HCT116 (cell line): ENCODE measurements around the gene SLCO1A2. TPM values are rescaled to one million over a fixed set of nuclear protein-coding genes. Genes with fewer than 3 reads are reported as not detected.
"Not testable (repeated sequence)": the region's sequence is repeated elsewhere in the genome, so short reads cannot be mapped to it uniquely, and the experiment has no call there.

Source experiments
- ATAC-seq: fragments of 200-7000 bp; cut with Tn5 transposase; 2 replicates; pipeline ENCODE4 v1.9.1; 2020; ENCODE audit warnings: mild to moderate bottlenecking, moderate library complexity
- BruUV-seq: library from RNA; stranded (reverse); fragments of 400-500 nt; replicated peaks from 2 replicates; lab custom pipeline; 2021; lab: Mats Ljungman, UMichigan
- CTCF ChIA-PET: fragments of 300-600 bp; sonication (Branson Sonifier 250); formaldehyde crosslinking; loops from one replicate; lab custom pipeline; 2021; ENCODE audit warnings: antibody characterized with exemption; lab: Charles Lee
- POLR2A ChIA-PET: fragments of 300-600, 350-600 bp; sonication (Branson Sonifier 250); formaldehyde crosslinking; loops from one replicate; lab custom pipeline; 2021; ENCODE audit warnings: antibody characterized with exemption; lab: Charles Lee
- RAD21 ChIA-PET, 2 experiments: fragments of 300-600 bp; sonication (Branson Sonifier 250); formaldehyde crosslinking; loops; one replicate each; lab custom pipeline; 2023; ENCODE audit warnings: low total read pairs in 2 of 2; ENCODE audit not compliant: uncharacterized antibody in 2 of 2, unreplicated experiment in 2 of 2, low non-redundant PET in 1 of 2; lab: Charles Lee
- DNase-seq: peaks from one replicate; pipeline ENCODE4 v3.0.0-alpha.2; 2010; ENCODE audit warnings: low read depth, low spot score
- H2AFZ ChIP-seq: fragments of 200-600 bp; shearing (Covaris generic), sonication (generic); 2 replicates; pipeline ENCODE4 v1.6.1; 2017; ENCODE audit warnings: low read depth, mixed run types, mixed read lengths, antibody characterized with exemption, low read length; ENCODE audit not compliant: poor library complexity, severe bottlenecking
- H3K27ac ChIP-seq: 2 replicates; pipeline ENCODE4 v1.5.1; 2012; ENCODE audit warnings: low read depth, low read length
- H3K27me3 ChIP-seq: fragments of 200-600 bp; sonication (generic); 2 replicates; pipeline ENCODE4 v1.6.1; 2016; ENCODE audit warnings: mixed run types, low read length, mixed read lengths; ENCODE audit not compliant: insufficient read depth
- H3K36me3 ChIP-seq, 2 experiments: fragments of 200-500 bp in 1 of 2; fragments of 200-600 bp in 1 of 2; sonication (Bioruptor generic) in 1 of 2; sonication (generic) in 1 of 2; 2 replicates each; pipeline versions ENCODE4 v1.5.1 to v1.6.1; 2014 to 2016; ENCODE audit warnings: low read length in 2 of 2, inconsistent platforms in 1 of 2, mixed read lengths in 1 of 2, mixed run types in 1 of 2; ENCODE audit not compliant: insufficient read depth in 2 of 2, control insufficient read depth in 1 of 2
- H3K4me1 ChIP-seq, 2 experiments: fragments of 200-600 bp in 1 of 2; sonication (generic) in 1 of 2; 2 replicates each; pipeline versions ENCODE4 v1.5.1 to v1.6.1; 2012 to 2017; ENCODE audit warnings: low read length in 2 of 2, inconsistent platforms in 1 of 2, mild to moderate bottlenecking in 1 of 2, mixed read lengths in 1 of 2, mixed run types in 1 of 2, moderate library complexity in 1 of 2; ENCODE audit not compliant: insufficient read depth in 2 of 2, control insufficient read depth in 1 of 2
- H3K4me2 ChIP-seq: fragments of 200-600 bp; sonication (generic); 2 replicates; pipeline ENCODE4 v1.6.1; 2017; ENCODE audit warnings: mixed run types, low read length, mixed read lengths
- H3K4me3 ChIP-seq, 2 experiments: fragments of 200-600 bp in 1 of 2; sonication (generic) in 1 of 2; replicated peaks in 1 of 2; 2 replicates each; pipeline ENCODE4 v1.5.1; 2011 to 2016; ENCODE audit warnings: low read length in 2 of 2, control low read depth in 1 of 2, low read depth in 1 of 2, mild to moderate bottlenecking in 1 of 2, mixed read lengths in 1 of 2, mixed run types in 1 of 2
- H3K79me2 ChIP-seq: fragments of 200-600 bp; sonication (generic); 2 replicates; pipeline ENCODE4 v1.6.1; 2017; ENCODE audit warnings: mild to moderate bottlenecking, mixed run types, low read length, moderate library complexity, mixed read lengths; ENCODE audit not compliant: insufficient read depth
- H3K9ac ChIP-seq: fragments of 200-600 bp; sonication (generic); 2 replicates; pipeline ENCODE4 v1.6.1; 2016; ENCODE audit warnings: low read length, mixed read lengths
- H3K9me2 ChIP-seq: fragments of 200-600 bp; sonication (generic), shearing (Covaris generic); 2 replicates; pipeline ENCODE4 v1.6.1; 2017; ENCODE audit warnings: mixed run types, mild to moderate bottlenecking, moderate library complexity; ENCODE audit not compliant: insufficient read depth
- H3K9me3 ChIP-seq, 2 experiments: fragments of 200-500 bp in 1 of 2; fragments of 200-600 bp in 1 of 2; sonication (Bioruptor generic) in 1 of 2; sonication (generic) in 1 of 2; 2 replicates each; pipeline ENCODE4 v1.6.1; 2014 to 2017; ENCODE audit warnings: low read length in 2 of 2, mixed read lengths in 2 of 2, inconsistent platforms in 1 of 2, low read depth in 1 of 2, mild to moderate bottlenecking in 1 of 2, mixed run types in 1 of 2, moderate library complexity in 1 of 2; ENCODE audit not compliant: control insufficient read depth in 1 of 2, insufficient read depth in 1 of 2
- H4K20me1 ChIP-seq: fragments of 200-600 bp; sonication (generic), shearing (Covaris generic); 2 replicates; pipeline ENCODE4 v1.6.1; 2017; ENCODE audit warnings: mixed run types, mild to moderate bottlenecking, moderate library complexity; ENCODE audit not compliant: insufficient read depth
- CBX3 ChIP-seq: IDR thresholded peaks from 2 replicates; pipeline ENCODE4 v1.6.1; 2012; ENCODE audit warnings: low read depth
- EGR1 ChIP-seq: IDR thresholded peaks from 2 replicates; pipeline ENCODE4 v1.6.1; 2012; ENCODE audit warnings: low read depth
- EZH2 ChIP-seq: fragments of 200-600 bp; sonication (generic); IDR thresholded peaks from 2 replicates; pipeline ENCODE4 v1.6.1; 2017; ENCODE audit warnings: antibody characterized with exemption, mixed run types
- EZH2phosphoT487 ChIP-seq: fragments of 200-600 bp; IDR thresholded peaks from 2 replicates; pipeline ENCODE4 v1.6.1; 2018; ENCODE audit warnings: antibody characterized with exemption, borderline replicate concordance
- FOSL1 ChIP-seq: IDR thresholded peaks from 2 replicates; pipeline ENCODE4 v1.6.1; 2012; ENCODE audit warnings: low read depth
- JUND ChIP-seq: IDR thresholded peaks from 2 replicates; pipeline ENCODE4 v1.6.1; 2012
- POLR2A ChIP-seq: IDR thresholded peaks from 2 replicates; pipeline ENCODE4 v1.7.0; 2011; ENCODE audit warnings: borderline replicate concordance; ENCODE audit not compliant: insufficient read depth, insufficient read length; ENCODE audit errors: extremely low read depth
- POLR2AphosphoS5 ChIP-seq: IDR thresholded peaks from 2 replicates; pipeline ENCODE4 v1.6.1; 2011; ENCODE audit warnings: mild to moderate bottlenecking, low read depth, low read length, moderate library complexity
- REST ChIP-seq: IDR thresholded peaks from 2 replicates; pipeline ENCODE4 v1.6.1; 2012; ENCODE audit warnings: low read depth
- SIN3A ChIP-seq: IDR thresholded peaks from 2 replicates; pipeline ENCODE4 v1.6.1; 2012; ENCODE audit warnings: low read depth
- SP1 ChIP-seq: IDR thresholded peaks from 2 replicates; pipeline ENCODE4 v1.6.1; 2012; ENCODE audit warnings: low read depth
- intact Hi-C: fragments of 100-400 bp; cut with micrococcal nuclease; formaldehyde crosslinking; loops from 2 replicates; pipeline ENCODE4 v1.10.0; 2022
- total RNA-seq: library from RNA; stranded (reverse); gene quantifications from one replicate; pipeline ENCODE4 v1.2.1, GENCODE V29; 2021; ENCODE audit not compliant: unreplicated experiment
- TF ChIP-seq, protein P1 (sequence below): IDR thresholded peaks from 2 replicates; pipeline ENCODE4 v1.6.1; 2011; ENCODE audit warnings: mild to moderate bottlenecking, low read length, moderate library complexity; ENCODE audit not compliant: insufficient replicate concordance; ENCODE audit errors: extremely low read depth

Gene SLCO1A2
- total RNA-seq, 1 experiment from 2014 or later: 0.49 TPM

- no peaks in the 10 kb centered on the region for H3K9me2 ChIP-seq
- DNase-seq: no peak
These were observed 49.5 kb upstream of the SLCO1A2 start for GRCh38 chr12:21384261-21384660.

GRCh38 chr12:21381320-21381719 is 46.6 kb upstream of the SLCO1A2 start:
- H3K9me2 ChIP-seq, H3K9me3 ChIP-seq, H3K4me1 ChIP-seq, ATAC-seq, H3K27ac ChIP-seq, POLR2A ChIA-PET, H3K36me3 ChIP-seq, H3K4me3 ChIP-seq, H3K27me3 ChIP-seq, intact Hi-C loops, DNase-seq, CTCF ChIA-PET, H3K4me2 ChIP-seq, H3K9ac ChIP-seq, BruUV-seq, H3K79me2 ChIP-seq, H4K20me1 ChIP-seq, H2AFZ ChIP-seq: not testable (repeated sequence)
- RAD21 ChIA-PET: interaction anchor here in 1 of 2 experiments (0.7 kb wide), 1 partner anchor 894 kb away, joined by 3 read pairs; no protein-coding TSS in a partner anchor

More at GRCh38 chr12:21384261-21384660, 49.5 kb upstream of the SLCO1A2 start:
- no peak overlapping the region for H3K9ac ChIP-seq
- H3K36me3 ChIP-seq: no peaks in the 10 kb centered on the region
- no peak for ATAC-seq
- no peaks in the 10 kb centered on the region for H3K79me2 ChIP-seq
- no peaks in the 10 kb centered on the region for H3K4me1 ChIP-seq
- H3K4me3 ChIP-seq: no peak overlapping the region
- TF ChIP-seq EZH2phosphoT487: no peak
- TF ChIP-seq SIN3A: no peak
- no peak for TF ChIP-seq FOSL1
- no peak for TF ChIP-seq EGR1
- TF ChIP-seq POLR2A: no peak
- TF ChIP-seq EZH2: no peak
- TF ChIP-seq REST: no peak
- TF ChIP-seq, protein P1, sequence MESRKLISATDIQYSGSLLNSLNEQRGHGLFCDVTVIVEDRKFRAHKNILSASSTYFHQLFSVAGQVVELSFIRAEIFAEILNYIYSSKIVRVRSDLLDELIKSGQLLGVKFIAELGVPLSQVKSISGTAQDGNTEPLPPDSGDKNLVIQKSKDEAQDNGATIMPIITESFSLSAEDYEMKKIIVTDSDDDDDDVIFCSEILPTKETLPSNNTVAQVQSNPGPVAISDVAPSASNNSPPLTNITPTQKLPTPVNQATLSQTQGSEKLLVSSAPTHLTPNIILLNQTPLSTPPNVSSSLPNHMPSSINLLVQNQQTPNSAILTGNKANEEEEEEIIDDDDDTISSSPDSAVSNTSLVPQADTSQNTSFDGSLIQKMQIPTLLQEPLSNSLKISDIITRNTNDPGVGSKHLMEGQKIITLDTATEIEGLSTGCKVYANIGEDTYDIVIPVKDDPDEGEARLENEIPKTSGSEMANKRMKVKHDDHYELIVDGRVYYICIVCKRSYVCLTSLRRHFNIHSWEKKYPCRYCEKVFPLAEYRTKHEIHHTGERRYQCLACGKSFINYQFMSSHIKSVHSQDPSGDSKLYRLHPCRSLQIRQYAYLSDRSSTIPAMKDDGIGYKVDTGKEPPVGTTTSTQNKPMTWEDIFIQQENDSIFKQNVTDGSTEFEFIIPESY: no peak
- TF ChIP-seq CBX3: no peak
- TF ChIP-seq POLR2AphosphoS5: no peak
- TF ChIP-seq SP1: no peak
- no peak for TF ChIP-seq JUND
- TF ChIP-seq, all 23 proteins: peak for 0
- no TSS peak for BruUV-seq
- no peaks in the 10 kb centered on the region for H3K9me3 ChIP-seq
- intact Hi-C loops: no loop called here
- RAD21 ChIA-PET: no interaction called here
- POLR2A ChIA-PET: no interaction called here
- CTCF ChIA-PET: no interaction called here
- H4K20me1 ChIP-seq: no peaks in the 10 kb centered on the region
- H2AFZ ChIP-seq: no peak overlapping the region
- no peak overlapping the region for H3K4me2 ChIP-seq
- H3K27me3 ChIP-seq: no peaks in the 10 kb centered on the region
- H3K27ac ChIP-seq: no peak overlapping the region
